HL-60 (cell line): Measurements from ENCODE around the gene CCDC185.

Experiments used
- GABPA ChIP-seq: IDR thresholded peaks from 2 replicates; pipeline ENCODE4 v1.6.1; 2012; ENCODE audit warnings: low read depth
- POLR2AphosphoS5 ChIP-seq: IDR thresholded peaks from 2 replicates; pipeline ENCODE4 v1.6.1; 2012; ENCODE audit warnings: low read depth
- TF ChIP-seq, protein P1 (sequence below): IDR thresholded peaks from one replicate; pipeline ENCODE4 v1.5.1; 2011; ENCODE audit warnings: low read length, control low read depth, inconsistent platforms; ENCODE audit not compliant: insufficient read depth
- TF ChIP-seq, protein P2 (sequence below): IDR thresholded peaks from 2 replicates; pipeline ENCODE4 v1.6.1; 2012; ENCODE audit warnings: low read depth; ENCODE audit not compliant: insufficient replicate concordance

DNA sequence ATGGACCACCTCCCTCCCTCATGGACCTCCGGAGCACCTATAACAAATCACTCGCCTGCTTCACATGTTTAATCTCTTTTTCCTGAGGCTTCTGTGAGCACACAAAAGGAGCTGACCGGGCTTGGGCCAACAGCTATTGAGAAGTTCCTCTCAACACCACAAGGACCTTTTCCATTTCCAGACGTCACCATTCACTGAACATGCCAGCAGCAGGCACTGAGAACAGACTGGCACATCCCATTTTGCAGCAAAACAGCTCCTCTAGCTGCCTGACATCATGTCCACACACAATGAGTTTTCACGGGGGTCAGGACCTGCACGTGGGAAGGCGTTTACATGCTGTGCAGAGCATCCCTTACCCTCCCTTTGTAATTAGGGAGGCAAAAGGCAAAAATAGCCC lies 40.3 kb upstream of the CCDC185 start:
- TF ChIP-seq, protein P1, sequence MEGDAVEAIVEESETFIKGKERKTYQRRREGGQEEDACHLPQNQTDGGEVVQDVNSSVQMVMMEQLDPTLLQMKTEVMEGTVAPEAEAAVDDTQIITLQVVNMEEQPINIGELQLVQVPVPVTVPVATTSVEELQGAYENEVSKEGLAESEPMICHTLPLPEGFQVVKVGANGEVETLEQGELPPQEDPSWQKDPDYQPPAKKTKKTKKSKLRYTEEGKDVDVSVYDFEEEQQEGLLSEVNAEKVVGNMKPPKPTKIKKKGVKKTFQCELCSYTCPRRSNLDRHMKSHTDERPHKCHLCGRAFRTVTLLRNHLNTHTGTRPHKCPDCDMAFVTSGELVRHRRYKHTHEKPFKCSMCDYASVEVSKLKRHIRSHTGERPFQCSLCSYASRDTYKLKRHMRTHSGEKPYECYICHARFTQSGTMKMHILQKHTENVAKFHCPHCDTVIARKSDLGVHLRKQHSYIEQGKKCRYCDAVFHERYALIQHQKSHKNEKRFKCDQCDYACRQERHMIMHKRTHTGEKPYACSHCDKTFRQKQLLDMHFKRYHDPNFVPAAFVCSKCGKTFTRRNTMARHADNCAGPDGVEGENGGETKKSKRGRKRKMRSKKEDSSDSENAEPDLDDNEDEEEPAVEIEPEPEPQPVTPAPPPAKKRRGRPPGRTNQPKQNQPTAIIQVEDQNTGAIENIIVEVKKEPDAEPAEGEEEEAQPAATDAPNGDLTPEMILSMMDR, result no peak
- TF ChIP-seq GABPA, result no peak
- TF ChIP-seq, protein P2, sequence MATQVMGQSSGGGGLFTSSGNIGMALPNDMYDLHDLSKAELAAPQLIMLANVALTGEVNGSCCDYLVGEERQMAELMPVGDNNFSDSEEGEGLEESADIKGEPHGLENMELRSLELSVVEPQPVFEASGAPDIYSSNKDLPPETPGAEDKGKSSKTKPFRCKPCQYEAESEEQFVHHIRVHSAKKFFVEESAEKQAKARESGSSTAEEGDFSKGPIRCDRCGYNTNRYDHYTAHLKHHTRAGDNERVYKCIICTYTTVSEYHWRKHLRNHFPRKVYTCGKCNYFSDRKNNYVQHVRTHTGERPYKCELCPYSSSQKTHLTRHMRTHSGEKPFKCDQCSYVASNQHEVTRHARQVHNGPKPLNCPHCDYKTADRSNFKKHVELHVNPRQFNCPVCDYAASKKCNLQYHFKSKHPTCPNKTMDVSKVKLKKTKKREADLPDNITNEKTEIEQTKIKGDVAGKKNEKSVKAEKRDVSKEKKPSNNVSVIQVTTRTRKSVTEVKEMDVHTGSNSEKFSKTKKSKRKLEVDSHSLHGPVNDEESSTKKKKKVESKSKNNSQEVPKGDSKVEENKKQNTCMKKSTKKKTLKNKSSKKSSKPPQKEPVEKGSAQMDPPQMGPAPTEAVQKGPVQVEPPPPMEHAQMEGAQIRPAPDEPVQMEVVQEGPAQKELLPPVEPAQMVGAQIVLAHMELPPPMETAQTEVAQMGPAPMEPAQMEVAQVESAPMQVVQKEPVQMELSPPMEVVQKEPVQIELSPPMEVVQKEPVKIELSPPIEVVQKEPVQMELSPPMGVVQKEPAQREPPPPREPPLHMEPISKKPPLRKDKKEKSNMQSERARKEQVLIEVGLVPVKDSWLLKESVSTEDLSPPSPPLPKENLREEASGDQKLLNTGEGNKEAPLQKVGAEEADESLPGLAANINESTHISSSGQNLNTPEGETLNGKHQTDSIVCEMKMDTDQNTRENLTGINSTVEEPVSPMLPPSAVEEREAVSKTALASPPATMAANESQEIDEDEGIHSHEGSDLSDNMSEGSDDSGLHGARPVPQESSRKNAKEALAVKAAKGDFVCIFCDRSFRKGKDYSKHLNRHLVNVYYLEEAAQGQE, result no peak
- no peak for TF ChIP-seq POLR2AphosphoS5
